HCT116 (cell line): ENCODE measurements around the gene ZNF282. TPM values are rescaled to one million over a fixed set of nuclear protein-coding genes. Genes with fewer than 3 reads are reported as not detected.
"Not testable (repeated sequence)": the region's sequence is repeated elsewhere in the genome, so short reads cannot be mapped to it uniquely, and the experiment has no call there.

Source experiments
- ATAC-seq: fragments of 200-7000 bp; cut with Tn5 transposase; 2 replicates; pipeline ENCODE4 v1.9.1; 2020; ENCODE audit warnings: mild to moderate bottlenecking, moderate library complexity
- BruUV-seq: library from RNA; stranded (reverse); fragments of 400-500 nt; replicated peaks from 2 replicates; lab custom pipeline; 2021; lab: Mats Ljungman, UMichigan
- CTCF ChIA-PET: fragments of 300-600 bp; sonication (Branson Sonifier 250); formaldehyde crosslinking; loops from one replicate; lab custom pipeline; 2021; ENCODE audit warnings: antibody characterized with exemption; lab: Charles Lee
- POLR2A ChIA-PET: fragments of 300-600, 350-600 bp; sonication (Branson Sonifier 250); formaldehyde crosslinking; loops from one replicate; lab custom pipeline; 2021; ENCODE audit warnings: antibody characterized with exemption; lab: Charles Lee
- RAD21 ChIA-PET, 2 experiments: fragments of 300-600 bp; sonication (Branson Sonifier 250); formaldehyde crosslinking; loops; one replicate each; lab custom pipeline; 2023; ENCODE audit warnings: low total read pairs in 2 of 2; ENCODE audit not compliant: uncharacterized antibody in 2 of 2, unreplicated experiment in 2 of 2, low non-redundant PET in 1 of 2; lab: Charles Lee
- DNase-seq: peaks from one replicate; pipeline ENCODE4 v3.0.0-alpha.2; 2010; ENCODE audit warnings: low read depth, low spot score
- H2AFZ ChIP-seq: fragments of 200-600 bp; shearing (Covaris generic), sonication (generic); 2 replicates; pipeline ENCODE4 v1.6.1; 2017; ENCODE audit warnings: low read depth, mixed run types, mixed read lengths, antibody characterized with exemption, low read length; ENCODE audit not compliant: poor library complexity, severe bottlenecking
- H3K27ac ChIP-seq: 2 replicates; pipeline ENCODE4 v1.5.1; 2012; ENCODE audit warnings: low read depth, low read length
- H3K27me3 ChIP-seq: fragments of 200-600 bp; sonication (generic); 2 replicates; pipeline ENCODE4 v1.6.1; 2016; ENCODE audit warnings: mixed run types, low read length, mixed read lengths; ENCODE audit not compliant: insufficient read depth
- H3K36me3 ChIP-seq, 2 experiments: fragments of 200-500 bp in 1 of 2; fragments of 200-600 bp in 1 of 2; sonication (Bioruptor generic) in 1 of 2; sonication (generic) in 1 of 2; 2 replicates each; pipeline versions ENCODE4 v1.5.1 to v1.6.1; 2014 to 2016; ENCODE audit warnings: low read length in 2 of 2, inconsistent platforms in 1 of 2, mixed read lengths in 1 of 2, mixed run types in 1 of 2; ENCODE audit not compliant: insufficient read depth in 2 of 2, control insufficient read depth in 1 of 2
- H3K4me1 ChIP-seq, 2 experiments: fragments of 200-600 bp in 1 of 2; sonication (generic) in 1 of 2; 2 replicates each; pipeline versions ENCODE4 v1.5.1 to v1.6.1; 2012 to 2017; ENCODE audit warnings: low read length in 2 of 2, inconsistent platforms in 1 of 2, mild to moderate bottlenecking in 1 of 2, mixed read lengths in 1 of 2, mixed run types in 1 of 2, moderate library complexity in 1 of 2; ENCODE audit not compliant: insufficient read depth in 2 of 2, control insufficient read depth in 1 of 2
- H3K4me2 ChIP-seq: fragments of 200-600 bp; sonication (generic); 2 replicates; pipeline ENCODE4 v1.6.1; 2017; ENCODE audit warnings: mixed run types, low read length, mixed read lengths
- H3K4me3 ChIP-seq, 2 experiments: fragments of 200-600 bp in 1 of 2; sonication (generic) in 1 of 2; replicated peaks in 1 of 2; 2 replicates each; pipeline ENCODE4 v1.5.1; 2011 to 2016; ENCODE audit warnings: low read length in 2 of 2, control low read depth in 1 of 2, low read depth in 1 of 2, mild to moderate bottlenecking in 1 of 2, mixed read lengths in 1 of 2, mixed run types in 1 of 2
- H3K79me2 ChIP-seq: fragments of 200-600 bp; sonication (generic); 2 replicates; pipeline ENCODE4 v1.6.1; 2017; ENCODE audit warnings: mild to moderate bottlenecking, mixed run types, low read length, moderate library complexity, mixed read lengths; ENCODE audit not compliant: insufficient read depth
- H3K9ac ChIP-seq: fragments of 200-600 bp; sonication (generic); 2 replicates; pipeline ENCODE4 v1.6.1; 2016; ENCODE audit warnings: low read length, mixed read lengths
- H3K9me2 ChIP-seq: fragments of 200-600 bp; sonication (generic), shearing (Covaris generic); 2 replicates; pipeline ENCODE4 v1.6.1; 2017; ENCODE audit warnings: mixed run types, mild to moderate bottlenecking, moderate library complexity; ENCODE audit not compliant: insufficient read depth
- H3K9me3 ChIP-seq, 2 experiments: fragments of 200-500 bp in 1 of 2; fragments of 200-600 bp in 1 of 2; sonication (Bioruptor generic) in 1 of 2; sonication (generic) in 1 of 2; 2 replicates each; pipeline ENCODE4 v1.6.1; 2014 to 2017; ENCODE audit warnings: low read length in 2 of 2, mixed read lengths in 2 of 2, inconsistent platforms in 1 of 2, low read depth in 1 of 2, mild to moderate bottlenecking in 1 of 2, mixed run types in 1 of 2, moderate library complexity in 1 of 2; ENCODE audit not compliant: control insufficient read depth in 1 of 2, insufficient read depth in 1 of 2
- H4K20me1 ChIP-seq: fragments of 200-600 bp; sonication (generic), shearing (Covaris generic); 2 replicates; pipeline ENCODE4 v1.6.1; 2017; ENCODE audit warnings: mixed run types, mild to moderate bottlenecking, moderate library complexity; ENCODE audit not compliant: insufficient read depth
- CEBPB ChIP-seq: IDR thresholded peaks from 2 replicates; pipeline ENCODE4 v1.6.1; 2012; ENCODE audit warnings: low read depth
- POLR2A ChIP-seq: IDR thresholded peaks from 2 replicates; pipeline ENCODE4 v1.7.0; 2011; ENCODE audit warnings: borderline replicate concordance; ENCODE audit not compliant: insufficient read depth, insufficient read length; ENCODE audit errors: extremely low read depth
- SIN3A ChIP-seq: IDR thresholded peaks from 2 replicates; pipeline ENCODE4 v1.6.1; 2012; ENCODE audit warnings: low read depth
- TCF7L2 ChIP-seq: IDR thresholded peaks from 2 replicates; pipeline ENCODE4 v1.7.0; 2011; ENCODE audit warnings: borderline replicate concordance, inconsistent platforms; ENCODE audit not compliant: insufficient read depth, insufficient read length; ENCODE audit errors: extremely low read depth
- intact Hi-C: fragments of 100-400 bp; cut with micrococcal nuclease; formaldehyde crosslinking; loops from 2 replicates; pipeline ENCODE4 v1.10.0; 2022
- total RNA-seq: library from RNA; stranded (reverse); gene quantifications from one replicate; pipeline ENCODE4 v1.2.1, GENCODE V29; 2021; ENCODE audit not compliant: unreplicated experiment
- TF ChIP-seq, protein P1 (sequence below), 3 experiments: fragments of 200-600 bp in 1 of 3; sonication (generic) in 1 of 3; IDR thresholded peaks in 2 of 3; conservative IDR thresholded peaks in 1 of 3; 2 replicates each; pipeline ENCODE4 v1.5.1; 2012 to 2017; ENCODE audit warnings: low read depth in 2 of 3, low read length in 2 of 3, antibody characterized with exemption in 1 of 3, borderline replicate concordance in 1 of 3, control low read depth in 1 of 3, mild to moderate bottlenecking in 1 of 3, mixed read lengths in 1 of 3, mixed run types in 1 of 3, moderate library complexity in 1 of 3; ENCODE audit not compliant: insufficient read depth in 1 of 3
- TF ChIP-seq, protein P2 (sequence below): IDR thresholded peaks from 2 replicates; pipeline ENCODE4 v1.6.1; 2011; ENCODE audit warnings: mild to moderate bottlenecking, low read length, moderate library complexity; ENCODE audit not compliant: insufficient replicate concordance; ENCODE audit errors: extremely low read depth

The ZNF282 gene
- total RNA-seq, 1 experiment from 2014 or later, result 30.4 TPM

DNA sequence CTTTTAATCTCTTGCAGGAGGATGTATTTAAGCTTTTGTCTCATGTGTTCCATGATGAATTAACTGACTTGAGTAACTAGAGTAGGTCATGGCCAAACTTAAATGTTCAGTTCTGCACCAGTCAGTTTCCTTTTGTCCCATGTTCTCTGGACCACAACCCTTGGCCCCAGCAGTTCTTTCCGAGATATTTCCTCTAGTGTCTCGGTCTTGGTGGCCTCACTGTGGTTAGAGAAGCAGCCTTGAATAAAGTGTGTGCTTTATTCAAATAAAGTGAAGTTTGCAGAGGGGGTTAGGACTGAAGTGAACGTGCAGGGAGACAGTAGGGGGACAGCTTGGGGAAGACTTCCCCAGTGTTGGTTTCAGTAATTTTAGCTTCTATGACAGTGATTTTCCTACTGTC lies 53.4 kb downstream of the ZNF282 start:
- no peak for ATAC-seq
- intact Hi-C loops, result no loop called here
- CTCF ChIA-PET, result no interaction called here

DNA sequence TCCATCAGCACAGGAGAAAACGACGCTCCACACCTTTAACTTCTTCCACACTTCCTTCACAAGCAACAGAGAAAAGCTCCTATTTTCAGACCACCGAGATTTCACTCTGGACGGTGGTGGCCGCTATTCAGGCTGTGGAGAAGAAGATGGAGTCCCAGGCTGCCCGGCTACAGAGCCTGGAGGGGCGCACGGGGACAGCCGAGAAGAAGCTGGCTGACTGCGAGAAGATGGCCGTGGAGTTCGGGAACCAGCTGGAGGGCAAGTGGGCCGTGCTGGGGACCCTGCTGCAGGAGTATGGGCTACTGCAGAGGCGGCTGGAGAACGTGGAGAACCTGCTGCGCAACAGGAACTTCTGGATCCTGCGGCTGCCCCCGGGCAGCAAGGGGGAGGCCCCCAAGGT lies 54.8 kb downstream of the ZNF282 start:
- Histone ChIP-seq H3K79me2 (peaks cover 28% of the 10 kb centered on the region; the same call in 1 of the 2 replicates), H3K36me3 (peaks cover 21 to 31% of the 10 kb centered on the region in 2 experiments; a peak in 3 of 4 replicates)
- H3K27ac ChIP-seq, H2AFZ ChIP-seq, intact Hi-C loops, POLR2A ChIA-PET, H3K9me2 ChIP-seq, H4K20me1 ChIP-seq, H3K9me3 ChIP-seq, H3K9ac ChIP-seq, RAD21 ChIA-PET, H3K4me2 ChIP-seq, H3K27me3 ChIP-seq, CTCF ChIA-PET, DNase-seq, ATAC-seq, BruUV-seq, H3K4me1 ChIP-seq, H3K4me3 ChIP-seq: not testable (repeated sequence)

More for the DNA sequence above, 53.4 kb downstream of the ZNF282 start:
- Histone ChIP-seq H3K9me3 (no peaks in the 10 kb centered on the region), H3K9me2 (no peaks in the 10 kb centered on the region), H3K4me1 (no peaks in the 10 kb centered on the region), H4K20me1 (no peaks in the 10 kb centered on the region), H3K27me3 (no peaks in the 10 kb centered on the region), H3K4me3 (no peak overlapping the region), H3K36me3 (peaks cover 15 to 25% of the 10 kb centered on the region in 2 experiments; a peak in 3 of 4 replicates), H3K27ac (no peak overlapping the region), H3K9ac (no peak overlapping the region), H2AFZ (no peak overlapping the region), H3K4me2 (no peak overlapping the region), H3K79me2 (peaks cover 34% of the 10 kb centered on the region)
- RAD21 ChIA-PET, result no interaction called here
- TF ChIP-seq TCF7L2 (no peak), POLR2A (no peak), CEBPB (no peak), SIN3A (no peak)
- TF ChIP-seq, protein P1, sequence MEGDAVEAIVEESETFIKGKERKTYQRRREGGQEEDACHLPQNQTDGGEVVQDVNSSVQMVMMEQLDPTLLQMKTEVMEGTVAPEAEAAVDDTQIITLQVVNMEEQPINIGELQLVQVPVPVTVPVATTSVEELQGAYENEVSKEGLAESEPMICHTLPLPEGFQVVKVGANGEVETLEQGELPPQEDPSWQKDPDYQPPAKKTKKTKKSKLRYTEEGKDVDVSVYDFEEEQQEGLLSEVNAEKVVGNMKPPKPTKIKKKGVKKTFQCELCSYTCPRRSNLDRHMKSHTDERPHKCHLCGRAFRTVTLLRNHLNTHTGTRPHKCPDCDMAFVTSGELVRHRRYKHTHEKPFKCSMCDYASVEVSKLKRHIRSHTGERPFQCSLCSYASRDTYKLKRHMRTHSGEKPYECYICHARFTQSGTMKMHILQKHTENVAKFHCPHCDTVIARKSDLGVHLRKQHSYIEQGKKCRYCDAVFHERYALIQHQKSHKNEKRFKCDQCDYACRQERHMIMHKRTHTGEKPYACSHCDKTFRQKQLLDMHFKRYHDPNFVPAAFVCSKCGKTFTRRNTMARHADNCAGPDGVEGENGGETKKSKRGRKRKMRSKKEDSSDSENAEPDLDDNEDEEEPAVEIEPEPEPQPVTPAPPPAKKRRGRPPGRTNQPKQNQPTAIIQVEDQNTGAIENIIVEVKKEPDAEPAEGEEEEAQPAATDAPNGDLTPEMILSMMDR (IDR thresholded peaks at IDR 0.05 in 2 of 3, conservative IDR thresholded peaks at IDR 0.05 in 1 of 3; ENCODE audit: borderline replicate concordance in 1 of 3, insufficient read depth in 1 of 3, low read depth in 2 of 3, low read length in 2 of 3), result no peak
- TF ChIP-seq, protein P2, sequence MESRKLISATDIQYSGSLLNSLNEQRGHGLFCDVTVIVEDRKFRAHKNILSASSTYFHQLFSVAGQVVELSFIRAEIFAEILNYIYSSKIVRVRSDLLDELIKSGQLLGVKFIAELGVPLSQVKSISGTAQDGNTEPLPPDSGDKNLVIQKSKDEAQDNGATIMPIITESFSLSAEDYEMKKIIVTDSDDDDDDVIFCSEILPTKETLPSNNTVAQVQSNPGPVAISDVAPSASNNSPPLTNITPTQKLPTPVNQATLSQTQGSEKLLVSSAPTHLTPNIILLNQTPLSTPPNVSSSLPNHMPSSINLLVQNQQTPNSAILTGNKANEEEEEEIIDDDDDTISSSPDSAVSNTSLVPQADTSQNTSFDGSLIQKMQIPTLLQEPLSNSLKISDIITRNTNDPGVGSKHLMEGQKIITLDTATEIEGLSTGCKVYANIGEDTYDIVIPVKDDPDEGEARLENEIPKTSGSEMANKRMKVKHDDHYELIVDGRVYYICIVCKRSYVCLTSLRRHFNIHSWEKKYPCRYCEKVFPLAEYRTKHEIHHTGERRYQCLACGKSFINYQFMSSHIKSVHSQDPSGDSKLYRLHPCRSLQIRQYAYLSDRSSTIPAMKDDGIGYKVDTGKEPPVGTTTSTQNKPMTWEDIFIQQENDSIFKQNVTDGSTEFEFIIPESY, result no peak
- POLR2A ChIA-PET, result no interaction called here
- no peak for DNase-seq
- no TSS peak for BruUV-seq

DNA sequence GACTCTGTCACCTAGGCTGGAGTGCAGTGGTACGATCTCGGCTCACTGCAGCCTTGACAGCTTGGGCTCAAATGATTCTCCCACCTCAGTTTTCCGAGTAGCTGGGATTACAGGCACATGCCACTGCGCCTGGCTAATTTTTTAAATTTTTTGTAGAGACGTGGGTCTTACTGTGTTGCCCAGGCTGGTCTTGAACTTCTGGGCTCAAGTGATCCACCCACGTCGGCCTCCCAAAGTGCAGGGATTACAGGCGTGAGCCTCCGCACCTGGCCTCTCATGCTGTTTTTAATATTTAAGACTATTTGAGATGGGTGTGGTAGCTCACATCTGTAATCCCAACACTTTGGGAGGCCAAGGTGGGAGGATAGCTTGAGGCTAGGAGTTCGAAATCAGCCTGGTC lies 56.2 kb downstream of the ZNF282 start:
- DNase-seq, H3K9ac ChIP-seq, H3K27ac ChIP-seq, BruUV-seq, H3K27me3 ChIP-seq, POLR2A ChIA-PET, H4K20me1 ChIP-seq, H3K4me2 ChIP-seq, H3K9me2 ChIP-seq, H3K9me3 ChIP-seq, H2AFZ ChIP-seq, H3K4me3 ChIP-seq, intact Hi-C loops, H3K4me1 ChIP-seq, ATAC-seq, RAD21 ChIA-PET: not testable (repeated sequence)
- Histone ChIP-seq H3K36me3 (peaks cover 22 to 31% of the 10 kb centered on the region in 2 experiments; a peak in 3 of 4 replicates), H3K79me2 (peaks cover 18% of the 10 kb centered on the region; the same call in 1 of the 2 replicates)
- CTCF ChIA-PET, result interaction anchor here (1.8 kb wide), 1 partner anchor 10 kb away, joined by 3 read pairs; no protein-coding TSS in a partner anchor
